ELF-1 (cell line): ENCODE results near the gene PTPRD.
A peak's percentile ranks its signal among the peaks of the same experiment; 100 is the strongest.

Experiments used
- DNase-seq: peaks from one replicate; pipeline ENCODE4 v3.0.0-alpha.2; 2016; ENCODE audit warnings: low read depth, low spot score

Gene PTPRD

DNA sequence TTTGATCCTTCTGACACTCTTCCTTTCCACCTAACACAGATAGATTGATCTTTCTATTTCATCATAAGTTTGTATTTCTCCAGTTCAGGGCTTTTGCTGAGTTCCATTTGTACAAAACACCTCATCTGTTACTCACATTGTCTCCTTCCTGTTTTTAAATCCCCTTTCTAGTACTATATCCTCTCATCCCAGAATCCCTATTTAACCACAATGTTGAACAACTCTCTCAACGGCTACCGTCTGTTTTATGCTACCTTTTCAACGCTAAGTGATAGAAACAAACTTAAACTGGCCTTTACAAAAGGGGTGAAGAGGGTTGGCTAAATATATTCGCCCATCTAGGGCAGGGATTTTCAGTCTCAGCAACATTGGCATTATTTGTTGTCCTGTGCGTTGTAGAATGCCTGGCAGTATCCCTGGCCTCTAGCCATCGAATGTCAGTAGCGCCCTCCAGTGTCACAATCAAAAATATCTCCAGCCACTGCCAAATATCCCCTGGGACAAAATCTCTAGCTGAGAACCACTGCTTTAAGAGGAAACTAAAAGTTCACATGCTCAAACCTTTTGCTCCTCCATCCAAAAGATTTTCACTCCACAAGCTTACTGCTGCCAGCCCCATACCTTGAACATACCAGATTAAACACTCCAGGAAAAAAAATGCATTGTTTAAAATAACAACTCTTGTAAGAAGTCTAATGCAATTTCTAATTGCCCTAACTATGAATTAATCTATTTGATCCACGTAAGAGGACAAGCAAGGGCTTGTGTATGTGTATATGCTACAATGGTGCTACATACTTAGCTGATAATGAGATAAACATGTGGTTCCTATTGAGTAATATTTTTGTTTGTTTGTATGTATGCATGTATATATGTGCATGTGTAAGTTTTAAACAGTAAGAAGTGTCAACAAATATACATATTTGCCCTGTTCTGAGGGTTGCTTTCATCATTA, 344.0 kb downstream of the PTPRD start:
- peak; percentile 79 for DNase-seq

DNA sequence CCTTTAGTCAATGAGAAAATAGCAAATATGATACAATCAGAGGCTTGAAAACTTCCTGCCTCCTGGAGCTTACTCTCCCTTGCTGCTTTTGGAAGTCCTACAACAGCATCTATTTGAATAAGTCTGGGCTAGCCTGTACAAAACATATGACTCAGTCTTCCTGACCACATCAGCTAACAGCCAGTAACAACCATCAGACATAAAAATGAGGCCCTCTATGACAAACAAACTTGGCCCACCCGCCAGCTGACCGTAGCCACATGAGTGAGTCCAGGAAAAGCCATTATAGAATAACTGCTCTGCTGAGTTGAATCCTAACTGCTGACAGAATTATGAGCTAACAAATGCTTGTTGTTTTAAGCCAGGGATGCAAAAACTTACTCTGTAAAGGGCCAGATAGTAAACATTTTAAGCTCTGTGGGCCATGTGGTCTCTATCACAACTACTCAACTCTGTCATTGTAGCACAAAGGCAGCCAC, 347.6 kb downstream of the PTPRD start:
- peak; percentile 14 for DNase-seq

DNA sequence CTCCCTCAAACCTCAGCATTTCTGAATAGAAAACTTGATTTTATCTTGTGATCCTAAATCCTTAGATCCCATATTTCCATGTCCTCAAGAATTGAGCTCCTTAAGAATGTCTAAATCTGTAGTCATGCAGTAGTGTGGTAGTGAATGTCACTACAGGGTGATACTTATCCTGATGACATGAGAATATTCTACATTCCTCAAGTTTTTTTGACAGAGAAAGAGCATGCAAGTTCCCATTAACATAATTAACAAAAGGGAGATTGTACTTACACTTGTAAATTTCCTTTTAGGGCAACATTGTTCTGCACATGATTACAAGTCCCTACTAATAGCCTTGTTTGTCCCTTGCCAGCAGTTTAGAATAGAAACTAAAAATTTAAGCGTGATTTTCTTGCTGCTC, 352.3 kb downstream of the PTPRD start:
- no peak for DNase-seq

DNA sequence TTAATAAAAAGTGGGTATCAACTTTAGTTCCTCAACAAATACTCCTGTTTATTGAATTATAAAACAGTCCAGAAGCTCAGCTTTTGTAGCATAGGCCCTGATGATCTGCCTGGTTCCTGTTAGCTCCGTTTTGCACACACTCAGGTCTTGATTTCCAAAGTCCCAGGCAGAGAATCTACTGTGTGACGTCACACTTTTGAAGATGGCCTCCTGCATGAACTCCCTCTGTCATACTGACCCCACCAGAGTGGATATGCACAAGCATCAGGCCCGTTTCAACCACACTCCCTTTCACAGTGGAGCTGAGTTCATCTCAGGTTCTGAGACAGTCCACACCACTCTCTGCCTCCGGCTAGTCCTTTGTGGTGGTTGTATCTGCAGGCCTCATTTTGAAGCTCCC, 353.1 kb downstream of the PTPRD start:
- no peak for DNase-seq

DNA sequence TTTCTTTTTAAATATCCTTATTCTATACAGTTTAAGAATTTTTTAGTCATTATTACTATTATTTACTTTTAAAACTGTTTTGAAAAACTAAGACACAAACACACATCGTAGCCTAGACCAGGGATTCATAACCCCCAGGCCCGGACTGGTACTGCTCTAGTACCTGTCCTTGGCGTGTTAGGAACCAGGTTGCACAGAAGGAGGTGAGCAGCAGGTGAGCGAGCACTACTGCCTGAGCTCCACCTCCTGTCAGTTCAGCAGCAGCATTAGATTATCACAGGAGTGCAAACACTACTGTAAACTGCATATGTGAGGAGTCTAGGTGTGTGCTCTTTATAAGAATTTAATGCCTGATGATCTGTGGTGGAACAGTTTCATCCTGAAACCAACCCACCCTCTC, 357.0 kb downstream of the PTPRD start:
- no peak for DNase-seq

DNA sequence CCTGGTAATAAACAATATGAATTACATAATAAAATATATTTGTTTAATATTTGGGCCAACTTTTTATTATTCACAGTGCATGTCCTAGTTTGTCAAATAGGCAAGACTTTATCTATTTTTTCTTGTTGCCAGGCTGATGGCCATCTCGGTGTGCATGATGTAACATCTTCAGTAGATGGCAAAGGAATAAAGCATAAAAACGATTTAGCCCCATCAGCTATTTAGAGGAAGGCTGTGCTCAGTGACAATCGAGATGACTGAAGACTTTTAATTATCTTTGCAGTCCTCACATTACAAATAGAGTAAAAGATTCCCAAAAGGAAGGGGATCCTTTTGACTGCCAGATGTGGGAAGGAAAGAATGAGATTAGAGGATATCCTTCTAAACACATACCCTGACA, 358.5 kb downstream of the PTPRD start:
- no peak for DNase-seq

DNA sequence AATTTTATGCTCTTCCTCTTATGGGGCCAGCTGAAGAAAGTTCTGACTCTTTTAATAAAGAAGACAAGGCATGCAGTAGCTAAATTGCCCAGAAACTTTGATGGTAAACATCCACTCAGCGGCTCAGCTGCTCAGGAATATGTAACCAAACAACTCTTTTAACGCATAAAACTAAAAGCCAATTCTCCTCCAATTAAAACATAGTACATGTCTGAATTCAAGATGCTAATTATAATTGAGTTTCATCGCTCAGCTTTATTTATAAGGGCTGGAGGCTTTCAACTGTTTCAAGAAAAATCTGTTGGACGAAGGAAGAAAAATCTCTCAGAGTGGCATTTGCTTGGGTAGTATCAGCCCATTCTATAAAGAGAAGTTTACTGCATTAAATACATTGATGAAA, 359.5 kb downstream of the PTPRD start:
- no peak for DNase-seq

DNA sequence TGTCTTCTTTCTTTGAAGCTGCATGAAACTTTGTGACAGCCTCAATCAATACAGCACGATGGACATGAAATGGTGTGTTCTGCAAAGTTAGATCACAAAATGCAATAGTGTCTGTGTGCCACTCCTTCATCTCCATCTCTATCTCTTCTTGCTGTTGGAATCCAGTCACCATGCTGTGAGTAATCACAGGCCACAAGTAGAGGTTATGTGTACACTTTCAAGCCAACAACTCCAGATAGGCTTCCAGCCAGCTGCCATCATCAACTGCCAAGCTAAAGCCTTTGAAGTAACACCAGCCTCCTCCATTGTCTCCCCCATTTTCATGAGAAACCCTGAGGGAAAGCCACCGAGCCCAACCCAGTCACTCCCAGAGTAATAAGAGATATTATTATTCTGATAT, 360.6 kb downstream of the PTPRD start:
- DNase-seq, result peak; percentile 5

DNA sequence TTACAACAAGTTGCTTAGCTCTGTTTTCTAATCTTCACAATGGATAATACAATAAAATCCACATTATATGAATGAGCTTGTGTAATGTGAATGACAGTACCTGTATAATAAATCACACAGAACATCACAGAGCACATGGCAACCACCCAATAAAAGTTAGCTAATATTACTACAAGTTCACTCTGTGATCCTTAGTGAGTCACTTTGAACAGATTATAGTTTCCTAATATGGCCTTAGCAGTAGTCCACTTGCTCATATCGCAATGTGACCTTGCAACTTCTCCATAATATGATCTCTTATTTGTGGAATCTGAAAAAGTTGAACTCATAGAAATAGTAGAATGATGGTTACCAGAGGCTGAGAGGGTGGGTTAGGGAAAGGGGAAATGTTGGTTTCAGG, 361.3 kb downstream of the PTPRD start:
- no peak for DNase-seq

DNA sequence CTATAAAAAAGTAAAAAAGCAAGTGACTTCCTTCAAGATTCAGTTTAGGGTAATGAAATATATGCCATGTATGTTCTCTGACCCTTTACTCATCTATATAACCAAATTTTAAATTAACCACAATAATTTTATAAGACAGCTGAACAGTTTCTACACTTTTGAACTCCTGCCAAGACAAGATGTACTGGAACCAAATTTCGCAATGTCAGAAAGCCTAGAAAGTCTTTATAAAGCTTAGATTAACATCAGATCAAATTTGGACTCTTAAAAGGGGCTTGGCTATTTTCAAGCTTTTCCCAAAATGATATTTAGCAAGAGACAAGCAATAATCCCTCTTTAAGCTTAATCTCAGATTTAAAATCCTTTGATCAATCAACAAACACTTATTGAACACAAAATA, 362.6 kb downstream of the PTPRD start:
- no peak for DNase-seq

DNA sequence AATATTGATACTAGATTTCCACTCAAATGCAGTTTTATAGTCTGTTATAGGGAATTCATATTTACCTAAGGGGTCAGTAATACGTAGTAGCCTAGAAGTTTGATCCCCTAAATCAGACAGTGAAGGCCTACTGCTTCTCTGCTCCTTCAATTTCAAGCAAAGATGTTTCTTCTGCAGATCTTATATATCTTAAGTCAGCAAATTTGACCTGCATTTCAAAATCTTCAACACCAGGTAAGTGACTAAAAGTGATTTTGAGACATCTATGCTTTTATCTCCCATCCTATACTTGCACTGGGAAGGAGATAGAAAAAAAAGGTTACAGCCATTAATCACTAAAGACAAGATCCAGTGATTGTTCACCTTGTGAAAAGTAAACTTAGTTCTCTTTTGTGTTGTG, 363.9 kb downstream of the PTPRD start:
- DNase-seq, result no peak

DNA sequence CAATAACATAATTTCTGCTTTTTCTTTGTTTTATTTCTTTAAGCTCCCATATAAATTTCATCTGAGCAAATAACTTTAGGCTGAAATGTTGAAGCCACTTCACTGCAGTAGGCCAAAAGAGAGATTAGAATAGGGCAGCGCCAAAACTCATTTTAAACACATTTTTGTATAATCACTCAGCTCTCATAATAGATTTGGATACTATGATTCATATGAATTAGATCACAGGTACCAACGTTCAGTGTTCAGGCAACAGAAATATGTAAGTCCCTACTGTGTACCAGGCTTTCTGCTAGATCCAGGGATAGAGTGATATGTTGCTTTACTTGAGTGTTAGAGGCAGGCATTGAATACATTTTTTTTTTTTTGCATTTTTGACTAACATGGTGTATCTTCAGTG, 370.5 kb downstream of the PTPRD start:
- DNase-seq, result no peak

DNA sequence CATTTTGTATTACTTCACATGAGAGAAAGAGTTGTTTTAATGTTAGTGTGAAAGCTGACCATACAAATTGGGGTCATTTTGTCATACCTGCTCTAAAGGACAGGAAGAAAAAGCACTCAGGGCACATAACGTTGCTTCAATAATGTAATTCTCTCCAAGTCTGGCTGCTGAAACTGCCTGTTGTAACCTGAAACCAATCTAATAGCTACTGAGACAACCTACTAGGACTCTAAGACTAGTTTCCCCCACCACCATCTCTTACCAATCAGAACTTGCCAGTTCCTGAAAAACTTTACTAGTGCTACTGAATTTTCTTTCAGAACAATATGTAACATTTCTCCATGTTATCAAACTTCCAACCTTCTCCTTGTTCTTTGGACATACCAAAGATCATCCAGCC, 374.7 kb downstream of the PTPRD start:
- DNase-seq, result no peak

DNA sequence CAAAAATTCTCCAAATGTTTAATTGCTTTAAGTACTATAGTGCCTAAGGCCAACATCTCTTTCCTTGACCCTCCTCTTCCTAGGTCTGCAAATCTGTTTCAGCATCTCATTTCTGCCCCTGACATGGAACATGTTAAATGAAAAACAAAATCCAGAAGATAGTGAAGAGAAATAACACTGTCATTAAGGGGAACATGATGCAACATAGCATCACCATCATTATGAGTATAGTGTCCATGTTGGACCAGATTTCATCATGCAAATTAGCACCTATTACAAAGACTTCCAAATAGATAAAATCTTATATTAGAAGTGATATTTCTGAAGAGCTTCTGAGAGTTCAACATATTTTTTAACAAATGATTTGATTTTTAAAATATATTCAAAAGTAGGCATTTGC, 375.2 kb downstream of the PTPRD start:
- DNase-seq, result no peak

DNA sequence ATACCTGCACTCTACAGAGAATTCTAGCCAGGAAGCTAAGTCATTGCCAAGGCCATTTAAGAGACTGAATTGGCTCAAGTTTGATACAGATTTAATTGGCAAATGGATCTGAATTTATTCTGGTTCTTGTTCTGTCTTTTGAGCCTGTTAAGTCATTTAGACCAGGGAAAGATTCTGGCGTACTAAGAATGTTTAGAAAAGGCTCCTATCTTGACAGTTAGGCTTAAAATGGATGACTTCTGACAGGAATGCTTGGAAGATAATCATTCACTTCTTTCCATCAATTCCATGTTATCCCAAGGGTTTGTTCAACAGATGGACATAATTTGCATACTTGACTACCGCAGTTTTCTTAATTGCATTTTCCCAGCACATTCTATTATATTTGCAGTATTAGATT, 376.6 kb downstream of the PTPRD start:
- DNase-seq, result no peak

DNA sequence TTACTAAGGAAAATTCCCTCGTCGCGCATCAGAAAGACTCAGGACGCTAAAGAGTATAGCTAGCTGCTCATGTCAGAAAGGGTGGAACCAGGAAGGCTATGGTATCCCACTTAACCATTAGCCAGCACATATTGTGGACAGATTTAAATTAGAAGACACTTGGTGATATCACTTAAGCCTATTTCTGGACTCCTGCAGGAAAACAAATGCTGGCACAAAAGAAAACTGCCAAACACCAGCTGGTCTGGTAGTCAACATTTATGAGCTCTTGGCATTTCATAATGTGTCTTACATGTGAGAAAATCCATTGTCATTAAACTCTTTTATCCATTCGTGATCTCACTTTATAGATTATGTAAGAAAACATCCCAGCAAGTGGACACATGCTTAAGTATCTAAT, 377.4 kb downstream of the PTPRD start:
- DNase-seq, result no peak

DNA sequence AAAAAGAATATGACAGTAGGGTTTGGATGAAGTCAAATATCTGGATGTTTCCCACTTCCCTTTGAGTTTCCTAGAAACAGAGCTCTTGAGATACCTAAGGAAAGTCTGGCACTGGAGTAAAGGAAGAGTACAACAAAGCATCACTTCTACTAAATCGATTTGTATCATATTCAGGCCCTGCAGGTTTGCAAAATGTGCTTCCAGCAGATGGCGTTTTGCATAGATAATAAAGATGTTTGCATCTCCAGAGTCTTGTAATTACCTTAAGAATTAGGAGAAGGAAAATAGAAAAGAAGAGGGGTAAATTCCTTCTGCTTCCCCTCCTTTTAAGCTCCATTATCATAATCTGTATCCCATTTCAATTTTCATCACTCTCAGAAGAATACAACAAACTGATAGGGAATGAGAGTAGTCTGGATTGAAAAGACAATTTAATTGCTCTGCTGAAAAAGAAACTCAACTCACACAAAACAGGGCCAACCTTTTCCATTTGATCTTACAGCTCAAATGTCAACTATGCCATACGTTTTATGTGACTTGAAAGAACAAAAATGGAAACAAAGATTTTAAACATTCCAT, 380.4 kb downstream of the PTPRD start:
- DNase-seq, result no peak

DNA sequence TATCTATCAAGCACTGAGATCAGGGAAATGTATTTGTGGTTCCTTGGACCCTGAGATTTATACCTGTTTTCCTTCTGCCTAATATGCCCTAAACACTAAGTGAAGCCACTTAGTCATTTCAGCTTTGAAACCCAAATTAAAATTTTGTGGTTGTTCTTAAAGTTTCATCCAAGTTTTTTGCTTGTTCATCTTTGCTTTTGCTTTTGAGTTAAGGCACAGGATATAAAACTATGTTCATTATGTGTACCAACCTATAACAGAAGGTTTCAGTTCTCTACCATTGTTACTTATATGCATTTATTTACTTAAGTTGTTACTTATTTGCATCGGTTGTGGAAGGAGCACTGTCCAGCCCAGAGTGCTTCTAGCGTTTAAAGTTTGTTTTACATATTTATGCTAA, 382.3 kb downstream of the PTPRD start:
- no peak for DNase-seq

DNA sequence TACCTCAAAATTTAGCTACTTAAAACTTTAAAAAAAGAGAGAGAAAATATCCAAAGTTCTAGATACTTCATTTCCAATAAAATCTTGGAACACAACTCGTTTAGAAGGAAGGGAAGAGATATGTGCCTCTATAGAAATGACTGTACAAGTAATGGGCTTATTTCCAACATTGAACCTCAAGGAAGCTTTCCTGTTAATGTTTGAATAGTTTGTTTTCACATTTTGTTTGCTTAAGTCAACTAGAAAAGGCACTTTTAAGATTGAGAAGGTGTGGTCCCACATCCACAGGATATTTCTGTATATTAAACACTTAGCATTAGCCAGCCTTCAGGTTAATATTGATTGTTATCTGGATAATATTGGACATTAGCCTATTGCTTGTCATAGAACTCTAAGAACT, 384.7 kb downstream of the PTPRD start:
- DNase-seq, result no peak

DNA sequence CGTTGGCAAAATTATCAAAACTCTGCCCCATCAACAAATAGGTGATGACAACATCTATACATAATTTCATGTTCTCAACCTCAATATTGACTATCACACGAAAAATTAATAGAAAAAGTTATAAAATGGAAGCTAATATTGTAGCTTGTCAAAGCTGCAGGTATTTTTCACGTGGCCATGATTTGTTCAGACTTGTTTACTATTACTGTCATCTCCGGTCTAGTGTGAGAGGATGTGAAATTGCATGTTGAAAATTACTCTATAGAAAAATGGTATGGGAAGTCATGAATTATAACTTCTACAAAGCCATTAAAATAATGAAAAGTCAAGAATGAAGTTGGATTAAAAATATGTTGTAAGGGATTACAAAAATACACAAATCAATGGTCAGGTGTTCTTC, 385.8 kb downstream of the PTPRD start:
- no peak for DNase-seq

DNA sequence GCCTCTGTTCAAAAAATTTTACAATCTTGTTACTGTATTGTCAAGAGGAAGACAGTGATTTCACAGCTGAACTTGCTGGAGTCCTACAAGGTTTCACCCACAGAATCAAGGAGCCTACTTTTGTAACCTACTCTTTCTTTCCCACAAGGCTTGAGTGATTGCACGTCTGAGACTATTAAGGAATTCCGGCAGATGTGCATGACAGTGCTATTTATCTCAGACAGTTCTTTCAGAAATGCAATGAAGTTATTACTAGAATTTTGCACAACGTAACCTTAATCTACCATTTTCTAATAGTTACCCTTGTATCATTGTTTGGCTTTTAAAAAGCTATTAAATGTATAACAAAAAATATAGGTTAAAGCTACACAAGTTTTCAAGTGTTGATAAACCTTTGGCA, 400.1 kb downstream of the PTPRD start:
- no peak for DNase-seq

DNA sequence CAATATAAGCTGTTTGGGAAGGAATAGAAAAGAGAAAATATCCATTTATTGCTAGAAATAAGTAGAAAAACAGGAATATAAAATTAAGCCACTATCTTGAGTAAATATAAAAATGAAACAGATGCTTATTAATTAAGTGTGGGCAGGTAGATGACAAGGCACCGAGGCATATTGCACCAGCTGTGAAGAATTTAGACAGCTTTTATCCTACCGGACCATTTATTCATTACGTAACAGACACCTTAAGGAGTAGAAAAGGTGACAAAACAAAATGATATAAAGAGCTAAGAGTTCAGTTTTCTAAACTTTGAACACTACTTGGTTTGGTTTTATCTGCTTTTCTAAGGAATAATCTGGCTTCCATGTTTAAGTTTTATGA, 404.1 kb downstream of the PTPRD start:
- no peak for DNase-seq

DNA sequence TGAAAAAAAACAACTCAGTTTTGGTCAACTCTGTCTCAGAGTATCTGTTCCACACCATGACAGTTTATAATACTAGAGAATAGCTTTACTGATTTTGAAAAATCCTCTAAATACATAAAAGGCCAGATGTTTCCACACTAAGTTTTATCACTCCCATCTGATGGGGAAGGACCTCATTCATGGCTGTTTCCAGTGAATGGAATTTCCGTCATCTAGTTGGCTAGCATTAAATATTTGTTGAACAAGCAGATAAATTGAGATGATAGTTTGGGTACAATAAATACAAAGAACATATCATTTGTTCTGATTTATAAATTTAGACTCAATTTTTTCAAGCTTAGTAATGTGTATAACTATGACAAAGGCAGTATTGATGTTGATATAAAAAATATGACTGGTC, 408.5 kb downstream of the PTPRD start:
- DNase-seq, result no peak
